HEK293 (cell line): ENCODE results near the gene RNF111.

Source experiments
- SCRT1 ChIP-seq: fragments of 450-650 bp; formaldehyde crosslinking; IDR thresholded peaks from 2 replicates; pipeline ENCODE4 v1.5.1; 2016; ENCODE audit warnings: missing biosample characterization, missing genetic modification characterization, borderline replicate concordance
- ZBTB1 ChIP-seq: fragments of 450-650 bp; formaldehyde crosslinking; IDR thresholded peaks from 2 replicates; pipeline ENCODE4 v1.5.1; 2016; ENCODE audit warnings: missing biosample characterization, missing genetic modification characterization
- ZNF202 ChIP-seq: fragments of 450-650 bp; formaldehyde crosslinking; IDR thresholded peaks from 2 replicates; pipeline ENCODE4 v1.5.1; 2016; ENCODE audit warnings: missing biosample characterization, missing genetic modification characterization, borderline replicate concordance
- ZNF423 ChIP-seq: fragments of 450-650 bp; formaldehyde crosslinking; IDR thresholded peaks from 2 replicates; pipeline ENCODE4 v1.5.1; 2016; ENCODE audit warnings: missing biosample characterization, missing genetic modification characterization
- ZNF473 ChIP-seq: fragments of 450-650 bp; formaldehyde crosslinking; IDR thresholded peaks from 2 replicates; pipeline ENCODE4 v1.5.1; 2017; ENCODE audit warnings: missing biosample characterization, missing genetic modification characterization
- ZNF530 ChIP-seq: fragments of 450-650 bp; formaldehyde crosslinking; IDR thresholded peaks from 2 replicates; pipeline ENCODE4 v1.5.1; 2016; ENCODE audit warnings: low read depth, missing biosample characterization, missing genetic modification characterization
- ZNF623 ChIP-seq: fragments of 450-650 bp; formaldehyde crosslinking; IDR thresholded peaks from 2 replicates; pipeline ENCODE4 v1.5.1; 2016; ENCODE audit warnings: missing biosample characterization, missing genetic modification characterization
- ZNF660 ChIP-seq: fragments of 450-650 bp; IDR thresholded peaks from 2 replicates; pipeline ENCODE4 v1.5.1; 2018; ENCODE audit warnings: missing biosample characterization, mild to moderate bottlenecking, missing genetic modification characterization
- TF ChIP-seq, protein P1 (sequence below): fragments of 450-650 bp; formaldehyde crosslinking; IDR thresholded peaks from 2 replicates; pipeline ENCODE4 v1.5.1; 2016; ENCODE audit warnings: missing biosample characterization, missing genetic modification characterization
- TF ChIP-seq, protein P2 (sequence below): fragments of 450-650 bp; formaldehyde crosslinking; IDR thresholded peaks from 2 replicates; pipeline ENCODE4 v1.5.1; 2016; ENCODE audit warnings: missing biosample characterization, missing genetic modification characterization
- TF ChIP-seq, protein P3 (sequence below): fragments of 450-650 bp; formaldehyde crosslinking; IDR thresholded peaks from 2 replicates; pipeline ENCODE4 v1.5.1; 2017; ENCODE audit warnings: missing biosample characterization, missing genetic modification characterization

GRCh38 chr15:59120937-59121336 lies 133.5 kb downstream of the RNF111 start:
- TF ChIP-seq ZNF530 (tag by site-specific recombination) (no peak), ZNF623 (tag by site-specific recombination) (no peak), ZNF202 (tag by site-specific recombination) (no peak), SCRT1 (tag by site-specific recombination) (no peak), ZNF423 (tag by site-specific recombination) (no peak), ZNF660 (tag by site-specific recombination) (no peak), ZNF473 (tag by site-specific recombination) (no peak), ZBTB1 (tag by site-specific recombination) (no peak)
- TF ChIP-seq, protein P1, sequence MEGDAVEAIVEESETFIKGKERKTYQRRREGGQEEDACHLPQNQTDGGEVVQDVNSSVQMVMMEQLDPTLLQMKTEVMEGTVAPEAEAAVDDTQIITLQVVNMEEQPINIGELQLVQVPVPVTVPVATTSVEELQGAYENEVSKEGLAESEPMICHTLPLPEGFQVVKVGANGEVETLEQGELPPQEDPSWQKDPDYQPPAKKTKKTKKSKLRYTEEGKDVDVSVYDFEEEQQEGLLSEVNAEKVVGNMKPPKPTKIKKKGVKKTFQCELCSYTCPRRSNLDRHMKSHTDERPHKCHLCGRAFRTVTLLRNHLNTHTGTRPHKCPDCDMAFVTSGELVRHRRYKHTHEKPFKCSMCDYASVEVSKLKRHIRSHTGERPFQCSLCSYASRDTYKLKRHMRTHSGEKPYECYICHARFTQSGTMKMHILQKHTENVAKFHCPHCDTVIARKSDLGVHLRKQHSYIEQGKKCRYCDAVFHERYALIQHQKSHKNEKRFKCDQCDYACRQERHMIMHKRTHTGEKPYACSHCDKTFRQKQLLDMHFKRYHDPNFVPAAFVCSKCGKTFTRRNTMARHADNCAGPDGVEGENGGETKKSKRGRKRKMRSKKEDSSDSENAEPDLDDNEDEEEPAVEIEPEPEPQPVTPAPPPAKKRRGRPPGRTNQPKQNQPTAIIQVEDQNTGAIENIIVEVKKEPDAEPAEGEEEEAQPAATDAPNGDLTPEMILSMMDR (tag by site-specific recombination) = no peak
- TF ChIP-seq, protein P2, sequence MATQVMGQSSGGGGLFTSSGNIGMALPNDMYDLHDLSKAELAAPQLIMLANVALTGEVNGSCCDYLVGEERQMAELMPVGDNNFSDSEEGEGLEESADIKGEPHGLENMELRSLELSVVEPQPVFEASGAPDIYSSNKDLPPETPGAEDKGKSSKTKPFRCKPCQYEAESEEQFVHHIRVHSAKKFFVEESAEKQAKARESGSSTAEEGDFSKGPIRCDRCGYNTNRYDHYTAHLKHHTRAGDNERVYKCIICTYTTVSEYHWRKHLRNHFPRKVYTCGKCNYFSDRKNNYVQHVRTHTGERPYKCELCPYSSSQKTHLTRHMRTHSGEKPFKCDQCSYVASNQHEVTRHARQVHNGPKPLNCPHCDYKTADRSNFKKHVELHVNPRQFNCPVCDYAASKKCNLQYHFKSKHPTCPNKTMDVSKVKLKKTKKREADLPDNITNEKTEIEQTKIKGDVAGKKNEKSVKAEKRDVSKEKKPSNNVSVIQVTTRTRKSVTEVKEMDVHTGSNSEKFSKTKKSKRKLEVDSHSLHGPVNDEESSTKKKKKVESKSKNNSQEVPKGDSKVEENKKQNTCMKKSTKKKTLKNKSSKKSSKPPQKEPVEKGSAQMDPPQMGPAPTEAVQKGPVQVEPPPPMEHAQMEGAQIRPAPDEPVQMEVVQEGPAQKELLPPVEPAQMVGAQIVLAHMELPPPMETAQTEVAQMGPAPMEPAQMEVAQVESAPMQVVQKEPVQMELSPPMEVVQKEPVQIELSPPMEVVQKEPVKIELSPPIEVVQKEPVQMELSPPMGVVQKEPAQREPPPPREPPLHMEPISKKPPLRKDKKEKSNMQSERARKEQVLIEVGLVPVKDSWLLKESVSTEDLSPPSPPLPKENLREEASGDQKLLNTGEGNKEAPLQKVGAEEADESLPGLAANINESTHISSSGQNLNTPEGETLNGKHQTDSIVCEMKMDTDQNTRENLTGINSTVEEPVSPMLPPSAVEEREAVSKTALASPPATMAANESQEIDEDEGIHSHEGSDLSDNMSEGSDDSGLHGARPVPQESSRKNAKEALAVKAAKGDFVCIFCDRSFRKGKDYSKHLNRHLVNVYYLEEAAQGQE (tag by site-specific recombination) = no peak
- TF ChIP-seq, protein P3, sequence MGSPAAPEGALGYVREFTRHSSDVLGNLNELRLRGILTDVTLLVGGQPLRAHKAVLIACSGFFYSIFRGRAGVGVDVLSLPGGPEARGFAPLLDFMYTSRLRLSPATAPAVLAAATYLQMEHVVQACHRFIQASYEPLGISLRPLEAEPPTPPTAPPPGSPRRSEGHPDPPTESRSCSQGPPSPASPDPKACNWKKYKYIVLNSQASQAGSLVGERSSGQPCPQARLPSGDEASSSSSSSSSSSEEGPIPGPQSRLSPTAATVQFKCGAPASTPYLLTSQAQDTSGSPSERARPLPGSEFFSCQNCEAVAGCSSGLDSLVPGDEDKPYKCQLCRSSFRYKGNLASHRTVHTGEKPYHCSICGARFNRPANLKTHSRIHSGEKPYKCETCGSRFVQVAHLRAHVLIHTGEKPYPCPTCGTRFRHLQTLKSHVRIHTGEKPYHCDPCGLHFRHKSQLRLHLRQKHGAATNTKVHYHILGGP (tag by site-specific recombination) = no peak
